Duodenal mucosa (tissue), 2 donors: ENCODE data around the gene TBC1D17.
A peak's percentile ranks its signal among the peaks of the same experiment; 100 is the strongest.

ENCODE experiments used
- H3K27ac ChIP-seq: one replicate; pipeline ENCODE4 v1.7.0; 2013; ENCODE audit warnings: low read depth, low read length
- H3K27me3 ChIP-seq, 2 donors: one replicate each; pipeline ENCODE4 v1.7.0; 2013; ENCODE audit warnings: low read length in 2 of 2, control low read depth in 1 of 2; ENCODE audit not compliant: insufficient read depth in 2 of 2, control insufficient read depth in 1 of 2
- H3K36me3 ChIP-seq, 2 donors: one replicate each; pipeline ENCODE4 v1.7.0; 2013; ENCODE audit warnings: low read length in 2 of 2, control low read depth in 1 of 2; ENCODE audit not compliant: insufficient read depth in 2 of 2, control insufficient read depth in 1 of 2
- H3K4me1 ChIP-seq, 2 donors: one replicate each; pipeline ENCODE4 v1.7.0; 2013; ENCODE audit warnings: low read length in 2 of 2, control low read depth in 1 of 2; ENCODE audit not compliant: insufficient read depth in 2 of 2, control insufficient read depth in 1 of 2
- H3K4me3 ChIP-seq, 2 donors: one replicate each; pipeline ENCODE4 v1.7.0; 2013; ENCODE audit warnings: low read length in 2 of 2, low read depth in 1 of 2
- H3K9ac ChIP-seq, 2 donors: one replicate each; pipeline ENCODE4 v1.7.0; 2013; ENCODE audit warnings: low read length in 2 of 2, low read depth in 1 of 2
- H3K9me3 ChIP-seq, 2 donors: one replicate each; pipeline ENCODE4 v1.7.0; 2013; ENCODE audit warnings: low read length in 2 of 2, control low read depth in 1 of 2; ENCODE audit not compliant: control insufficient read depth in 1 of 2

TBC1D17 gene

GRCh38 chr19:49860336-49861102 lies 17.0 kb upstream of the TBC1D17 start:
- H3K4me1 ChIP-seq: peaks cover 6 to 10% of the 10 kb centered on the region in 2 donors
- H3K9me3 ChIP-seq: no peaks in the 10 kb centered on the region
- peaks cover 24 to 69% of the 10 kb centered on the region in 2 donors for H3K36me3 ChIP-seq
- H3K27ac ChIP-seq: no peak overlapping the region
- no peaks in the 10 kb centered on the region for H3K27me3 ChIP-seq
- no peak overlapping the region for H3K9ac ChIP-seq
- H3K4me3 ChIP-seq: no peak overlapping the region

- Histone ChIP-seq H3K9ac (no peak overlapping the region), H3K4me3 (no peak overlapping the region), H3K27ac (no peak overlapping the region), H3K4me1 (peaks cover 11 to 15% of the 10 kb centered on the region in 2 donors), H3K27me3 (no peaks in the 10 kb centered on the region), H3K36me3 (peaks cover 24 to 63% of the 10 kb centered on the region in 2 donors), H3K9me3 (no peaks in the 10 kb centered on the region)
These were observed 16.4 kb upstream of the TBC1D17 start for GRCh38 chr19:49861107-49861506.

DNA sequence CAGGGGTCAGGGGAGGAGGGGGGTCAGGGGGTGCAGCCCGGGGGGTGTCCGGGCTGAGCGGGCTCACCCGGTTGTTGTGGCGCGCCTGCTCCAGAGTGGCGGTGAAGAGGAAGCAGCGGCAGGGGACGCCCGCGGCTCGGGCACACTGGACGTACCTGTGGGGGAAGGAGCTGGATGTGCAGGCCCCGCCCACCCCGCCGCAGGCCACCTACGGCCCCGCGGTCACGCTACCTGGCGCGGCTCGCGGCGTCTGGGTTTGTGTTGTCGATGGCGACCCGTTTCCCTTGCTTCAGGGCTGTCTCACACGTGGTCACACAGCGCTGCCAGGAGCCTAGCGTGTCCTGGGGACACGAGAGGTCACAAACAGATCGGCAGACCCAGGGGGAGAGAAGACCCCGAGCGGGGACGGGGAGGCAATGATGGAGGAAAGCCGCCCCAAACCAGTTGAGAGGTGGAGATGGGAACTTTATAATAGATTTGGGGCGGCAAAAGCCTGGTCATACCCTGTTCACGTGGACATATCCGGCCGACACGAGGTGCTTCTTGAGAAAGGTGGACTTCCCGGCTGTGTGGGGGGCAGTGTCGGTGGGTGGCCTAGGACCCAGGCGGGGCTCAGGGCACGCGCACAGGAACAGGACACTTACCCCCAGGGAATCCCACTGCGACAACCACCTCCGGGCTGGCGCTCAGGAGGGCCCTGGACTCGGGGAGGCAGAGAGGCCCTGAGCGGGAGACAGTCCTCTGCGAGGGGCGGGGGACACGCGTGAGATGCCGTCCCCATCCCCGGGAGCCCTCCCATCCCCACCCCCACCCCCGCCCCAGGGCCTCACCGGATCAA lies 15.7 kb upstream of the TBC1D17 start:
- Histone ChIP-seq H3K4me1 (peaks cover 18 to 22% of the 10 kb centered on the region in 2 donors), H3K27ac (no peak overlapping the region), H3K9ac (no peak overlapping the region), H3K36me3 (peaks cover 24 to 59% of the 10 kb centered on the region in 2 donors), H3K9me3 (no peaks in the 10 kb centered on the region), H3K4me3 (no peak overlapping the region), H3K27me3 (no peaks in the 10 kb centered on the region)

DNA sequence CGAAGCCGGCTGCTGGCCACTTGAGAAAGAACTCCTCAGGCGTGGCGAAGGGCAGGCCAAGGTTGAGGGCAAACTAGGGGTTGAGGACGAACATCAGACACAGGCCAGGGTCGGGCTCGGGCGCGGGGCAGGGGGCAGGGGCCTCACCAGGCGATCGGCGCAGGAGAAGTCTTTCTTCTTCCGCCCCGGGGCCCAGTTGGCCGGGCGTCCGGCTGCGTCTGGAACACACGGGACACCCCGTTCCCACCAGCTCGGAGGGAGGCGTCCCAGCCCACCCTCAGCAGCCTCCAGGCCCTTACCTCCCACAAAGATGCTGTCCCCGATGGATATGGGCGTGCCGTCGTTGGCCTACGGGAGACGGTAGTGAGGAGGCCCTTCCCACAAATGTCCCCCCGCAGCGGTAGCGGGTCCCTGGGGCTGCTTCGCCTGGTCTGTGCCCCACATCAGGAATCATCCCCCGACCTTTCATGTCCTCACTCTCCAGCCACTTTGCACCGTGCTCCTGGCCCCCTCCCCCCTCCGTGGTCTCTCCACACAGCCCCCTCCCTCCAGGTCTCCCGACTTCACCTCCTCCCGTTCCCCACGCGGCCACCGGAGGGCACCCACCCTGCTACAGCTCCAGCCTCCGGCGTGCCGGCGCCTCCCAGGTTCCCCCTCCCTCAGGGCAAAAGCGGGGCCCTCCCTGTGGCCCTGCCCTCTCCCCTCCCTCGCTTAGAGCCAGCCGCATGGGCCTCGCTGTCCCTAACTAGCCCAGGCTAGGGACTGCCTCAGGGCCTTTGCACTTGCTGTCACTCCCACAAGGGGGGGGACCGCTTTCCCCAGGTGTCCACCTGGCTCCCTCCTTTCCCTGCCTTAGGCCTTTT lies 14.9 kb upstream of the TBC1D17 start:
- Histone ChIP-seq H3K9me3 (no peaks in the 10 kb centered on the region), H3K27ac (no peak overlapping the region)

DNA sequence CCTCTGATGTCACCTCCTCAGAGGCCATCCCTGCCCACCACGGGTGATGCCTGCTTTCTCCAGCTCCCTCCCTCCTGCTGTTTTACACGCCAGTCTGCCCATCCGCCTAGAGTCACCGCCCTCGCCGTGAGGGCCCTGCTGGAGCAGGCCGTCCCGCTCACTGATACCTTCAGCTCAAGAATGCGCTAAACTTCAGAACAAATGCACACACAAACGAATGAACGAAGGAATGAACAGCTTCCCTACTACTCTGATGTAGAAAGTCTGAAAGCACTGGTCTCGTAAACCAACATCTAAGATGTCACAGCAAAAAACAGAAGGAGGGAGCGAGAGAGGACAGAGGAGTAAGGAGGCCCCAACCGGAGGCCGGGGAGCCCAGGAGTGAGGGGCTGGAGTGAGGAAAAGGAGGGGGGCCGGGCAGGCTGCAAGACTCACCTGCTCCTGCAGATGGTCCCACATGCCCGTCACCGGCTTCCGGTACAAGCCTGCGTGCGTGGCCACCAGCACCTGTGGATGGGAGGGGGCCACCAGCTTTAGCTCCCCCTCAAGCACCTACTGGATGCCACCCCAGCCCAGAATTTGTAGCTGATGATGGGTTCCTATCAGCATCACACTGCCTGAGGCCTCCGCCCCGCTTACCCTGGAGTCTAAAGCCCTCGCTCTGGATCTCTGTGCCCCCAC lies 14.1 kb upstream of the TBC1D17 start:
- H3K4me3 ChIP-seq: no peak overlapping the region
- H3K27ac ChIP-seq: no peak overlapping the region
- peaks cover 24 to 43% of the 10 kb centered on the region in 2 donors for H3K36me3 ChIP-seq
- no peaks in the 10 kb centered on the region for H3K27me3 ChIP-seq
- H3K4me1 ChIP-seq: peaks cover 22% of the 10 kb centered on the region in 2 donors
- H3K9ac ChIP-seq: no peak overlapping the region
- no peaks in the 10 kb centered on the region for H3K9me3 ChIP-seq

More for the DNA sequence above, 14.9 kb upstream of the TBC1D17 start:
- Histone ChIP-seq H3K36me3 (peaks cover 24 to 51% of the 10 kb centered on the region in 2 donors), H3K4me1 (peaks cover 18 to 22% of the 10 kb centered on the region in 2 donors), H3K4me3 (no peak overlapping the region), H3K9ac (no peak overlapping the region), H3K27me3 (no peaks in the 10 kb centered on the region)

DNA sequence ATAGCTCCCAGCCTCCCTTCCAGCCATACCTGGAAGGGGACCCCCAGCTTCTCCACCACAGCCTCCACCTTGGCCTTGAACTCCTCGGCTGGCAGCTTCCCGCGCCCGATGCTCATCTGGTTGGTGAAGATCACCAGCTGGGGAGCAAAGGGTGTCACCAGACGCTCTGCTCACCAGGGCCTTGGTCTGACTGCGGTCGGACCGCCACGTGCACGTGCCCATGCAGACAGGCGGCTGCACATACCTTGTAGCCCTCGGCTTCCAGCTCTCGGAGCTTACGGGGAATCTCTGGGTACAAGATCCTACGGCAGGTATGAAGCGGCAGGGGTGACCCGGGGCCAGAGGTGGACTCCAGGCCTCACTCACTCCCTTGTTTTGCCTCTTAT lies 13.6 kb upstream of the TBC1D17 start:
- peaks cover 24 to 38% of the 10 kb centered on the region in 2 donors for H3K36me3 ChIP-seq
- H3K4me1 ChIP-seq: peaks cover 22 to 27% of the 10 kb centered on the region in 2 donors

DNA sequence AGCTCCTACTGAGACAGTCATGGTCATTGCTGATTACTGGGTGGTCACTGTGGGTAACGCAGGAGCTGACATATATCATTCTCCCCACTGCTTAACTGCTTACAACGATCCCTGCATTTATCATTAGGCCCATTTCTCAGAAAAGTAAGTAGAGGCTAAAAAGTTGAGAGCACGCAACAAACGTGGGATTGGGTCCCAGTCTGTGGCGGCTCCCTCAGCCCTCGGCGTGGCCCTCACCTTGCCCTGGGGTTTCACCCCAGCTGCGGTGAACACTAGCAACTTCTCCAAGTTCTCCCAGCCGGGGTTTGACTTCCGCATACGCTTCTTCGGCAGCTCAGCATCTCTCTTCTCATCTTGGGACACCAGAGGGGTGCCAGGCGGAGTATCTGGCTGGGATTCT lies 12.6 kb upstream of the TBC1D17 start:
- no peak overlapping the region for H3K27ac ChIP-seq
- H3K4me1 ChIP-seq: peaks cover 22 to 31% of the 10 kb centered on the region in 2 donors
- H3K9ac ChIP-seq: no peak overlapping the region
- H3K4me3 ChIP-seq: peak overlapping the region in 1 of 2 donors; percentile 17
- H3K9me3 ChIP-seq: no peaks in the 10 kb centered on the region
- H3K36me3 ChIP-seq: peaks cover 19 to 33% of the 10 kb centered on the region in 2 donors
- H3K27me3 ChIP-seq: no peaks in the 10 kb centered on the region

More for the DNA sequence above, 13.6 kb upstream of the TBC1D17 start:
- H3K27me3 ChIP-seq: no peaks in the 10 kb centered on the region
- no peaks in the 10 kb centered on the region for H3K9me3 ChIP-seq
- H3K27ac ChIP-seq: no peak overlapping the region
- no peak overlapping the region for H3K4me3 ChIP-seq
- no peak overlapping the region for H3K9ac ChIP-seq

GRCh38 chr19:49866933-49867782 lies 10.3 kb upstream of the TBC1D17 start, which contains the start of gene PNKP:
PNKP (minus strand) TSS chr19:49867576; CDS start chr19:49867204, 372 bp downstream.
- H3K27me3 ChIP-seq: no peaks in the 10 kb centered on the region
- H3K4me3 ChIP-seq: peak within 1 kb of the TSS; percentile 69 to 97
- no peaks in the 10 kb centered on the region for H3K9me3 ChIP-seq
- H3K4me1 ChIP-seq: peaks cover 34 to 45% of the 10 kb centered on the region in 2 donors
- H3K27ac ChIP-seq: peak within 1 kb of the TSS; percentile 95
- H3K9ac ChIP-seq: peak within 1 kb of the TSS; percentile 68 to 78
- H3K36me3 ChIP-seq: peaks cover 13 to 21% of the 10 kb centered on the region in 2 donors
